HepG2 (cell line): ENCODE data around the gene ATP8A1. TPM values are rescaled to one million over a fixed set of nuclear protein-coding genes. Genes with fewer than 3 reads are reported as not detected.

Source experiments
- ATAC-seq: fragments of 200-7000 bp; cut with Tn5 transposase; 3 replicates; pipeline ENCODE4 v1.9.1; 2020; ENCODE audit warnings: mild to moderate bottlenecking, moderate library complexity
- BruUV-seq: library from RNA; stranded (reverse); fragments of 400-500 nt; replicated peaks from 2 replicates; lab custom pipeline; 2021; lab: Mats Ljungman, UMichigan
- CTCF ChIA-PET: fragments of 300-600 bp; formaldehyde crosslinking; extraction: SDS; loops from one replicate; lab custom pipeline; 2021; ENCODE audit warnings: low total read pairs, inconsistent platforms, low intra/inter-chr PET ratio; lab: Yijun Ruan, JAX
- POLR2A ChIA-PET: fragments of 350-600 bp; sonication (Branson Sonifier 250); formaldehyde crosslinking; loops from one replicate; lab custom pipeline; 2020; ENCODE audit warnings: antibody characterized with exemption, inconsistent platforms; lab: Yijun Ruan, JAX
- DNase-seq: peaks from one replicate; pipeline ENCODE4 v3.0.0-alpha.2; 2015; ENCODE audit warnings: low spot score
- FAIRE-seq: peaks from 3 replicates; lab custom pipeline; 2011; peaks lifted over from hg19 to GRCh38; lab: Jason Lieb, UNC
- H2AFZ ChIP-seq: one replicate; pipeline ENCODE4 v1.6.1; 2011; ENCODE audit warnings: low read length, inconsistent platforms
- H3K27ac ChIP-seq: fragments of 300-600 bp; 3 replicates; pipeline ENCODE4 v1.8.0; 2011; ENCODE audit warnings: mixed run types, mild to moderate bottlenecking, mixed read lengths, low read length, inconsistent platforms; ENCODE audit not compliant: insufficient read depth; ENCODE audit errors: extremely low read length
- H3K27me3 ChIP-seq, 2 experiments: fragments of 200-600 bp in 1 of 2; 2 replicates in 1 of 2; 3 replicates in 1 of 2; pipeline versions ENCODE4 v1.6.0 to v1.8.0; 2011; ENCODE audit warnings: low read length in 2 of 2, mild to moderate bottlenecking in 2 of 2, moderate library complexity in 2 of 2, inconsistent platforms in 1 of 2; ENCODE audit not compliant: insufficient read depth in 2 of 2, control insufficient read depth in 1 of 2
- H3K36me3 ChIP-seq, 2 experiments: fragments of 200-600 bp in 1 of 2; replicated peaks in 1 of 2; 2 replicates in 1 of 2; 3 replicates in 1 of 2; pipeline versions ENCODE4 v1.5.1 to v1.8.0; 2011; ENCODE audit warnings: low read length in 2 of 2, inconsistent platforms in 1 of 2; ENCODE audit not compliant: insufficient read depth in 2 of 2, control insufficient read depth in 1 of 2
- H3K4me1 ChIP-seq: 2 replicates; pipeline ENCODE4 v1.5.1; 2012; ENCODE audit warnings: low read length, inconsistent platforms; ENCODE audit not compliant: insufficient read depth
- H3K4me2 ChIP-seq: 2 replicates; pipeline ENCODE4 v1.6.0; 2011; ENCODE audit warnings: low read depth, low read length, inconsistent platforms
- H3K4me3 ChIP-seq, 3 experiments: fragments of 200-600 bp in 1 of 3; sonication (generic), shearing (Covaris generic) in 1 of 3; replicated peaks in 1 of 3; 2 replicates each; pipeline ENCODE4 v1.5.1; 2011 to 2016; ENCODE audit warnings: low read length in 3 of 3, inconsistent platforms in 2 of 3, low read depth in 2 of 3, mild to moderate bottlenecking in 2 of 3, control low read depth in 1 of 3, mixed read lengths in 1 of 3; ENCODE audit not compliant: insufficient read depth in 1 of 3
- H3K79me2 ChIP-seq: one replicate; pipeline ENCODE4 v1.6.1; 2011; ENCODE audit warnings: low read length, inconsistent platforms; ENCODE audit not compliant: insufficient read depth
- H3K9ac ChIP-seq: 2 replicates; pipeline ENCODE4 v1.6.0; 2011; ENCODE audit warnings: mild to moderate bottlenecking, low read depth, low read length, inconsistent platforms; ENCODE audit not compliant: insufficient read depth
- H3K9me3 ChIP-seq: 2 replicates; pipeline ENCODE4 v1.5.1; 2012; ENCODE audit warnings: mild to moderate bottlenecking, low read length
- H4K20me1 ChIP-seq: 2 replicates; pipeline ENCODE4 v1.6.0; 2011; ENCODE audit warnings: inconsistent platforms, mild to moderate bottlenecking, low read length, moderate library complexity; ENCODE audit not compliant: insufficient read depth
- CREB1 ChIP-seq, 2 experiments: fragments of 450-650 bp in 1 of 2; IDR thresholded peaks; 2 replicates each; pipeline ENCODE4 v1.6.1; 2016 to 2017; ENCODE audit warnings: control low read depth in 1 of 2, mild to moderate bottlenecking in 1 of 2, missing compliant biosample characterization in 1 of 2, missing genetic modification characterization in 1 of 2
- DPF2 ChIP-seq: sonication (generic); formaldehyde crosslinking; IDR thresholded peaks from 2 replicates; pipeline ENCODE4 v1.4.0; 2020; ENCODE audit warnings: mild to moderate bottlenecking, low read depth, missing genetic modification reagents, borderline replicate concordance
- KAT8 ChIP-seq: IDR thresholded peaks from 2 replicates; pipeline ENCODE4 v1.6.1; 2016; ENCODE audit warnings: missing genetic modification reagents, missing compliant biosample characterization
- MIER2 ChIP-seq: IDR thresholded peaks from 2 replicates; pipeline ENCODE4 v1.6.1; 2016; ENCODE audit warnings: missing biosample characterization, missing genetic modification reagents
- ZFP36L2 ChIP-seq: sonication (generic); formaldehyde crosslinking; IDR thresholded peaks from 2 replicates; pipeline ENCODE4 v1.4.0; 2020; ENCODE audit warnings: missing genetic modification reagents
- ZNF10 ChIP-seq: sonication (generic); formaldehyde crosslinking; IDR thresholded peaks from 2 replicates; pipeline ENCODE4 v1.4.0; 2020; ENCODE audit warnings: mild to moderate bottlenecking, low read depth, missing genetic modification reagents, borderline replicate concordance
- ZNF160 ChIP-seq: sonication (generic); formaldehyde crosslinking; IDR thresholded peaks from 2 replicates; pipeline ENCODE4 v1.8.0; 2022; ENCODE audit warnings: mild to moderate bottlenecking, inconsistent platforms, missing genetic modification reagents
- ZNF564 ChIP-seq: sonication (generic); formaldehyde crosslinking; IDR thresholded peaks from 2 replicates; pipeline ENCODE4 v1.8.1; 2023; ENCODE audit warnings: mild to moderate bottlenecking, missing genetic modification reagents
- ZNF572 ChIP-seq: sonication (generic); formaldehyde crosslinking; IDR thresholded peaks from 2 replicates; pipeline ENCODE4 v1.5.1; 2020; ENCODE audit warnings: mild to moderate bottlenecking, missing genetic modification reagents
- ZNF7 ChIP-seq: IDR thresholded peaks from 2 replicates; pipeline ENCODE4 v1.6.1; 2016; ENCODE audit warnings: missing biosample characterization, missing genetic modification reagents
- ZNF75D ChIP-seq: sonication (generic); formaldehyde crosslinking; IDR thresholded peaks from 2 replicates; pipeline ENCODE4 v1.8.1; 2023; ENCODE audit warnings: missing genetic modification reagents, mild to moderate bottlenecking, borderline replicate concordance
- WGBS: methylation state at CpG from one replicate; pipeline ENCODE4 v1.1.6; 2017; ENCODE audit warnings: low lambda C conversion rate; 5-methylcytosine and 5-hydroxymethylcytosine counted together
- in situ Hi-C: cut with HindIII; loops from 2 replicates; pipeline ENCODE4 v1.10.0; 2017; ENCODE audit warnings: low pct_unique_long_range_greater_than_20kb; ENCODE audit not compliant: extremely low pct_ligation_motif_present
- intact Hi-C: fragments of 100-400 bp; cut with micrococcal nuclease; formaldehyde crosslinking; loops from one replicate; pipeline ENCODE4 v1.10.0; 2022; ENCODE audit not compliant: unreplicated experiment
- polyA plus RNA-seq, 8 experiments: library from polyadenylated mRNA; depleted of rRNA in 3 of 8; stranded (reverse) in 7 of 8; unstranded in 1 of 8; fragments of >200 nt; fragmentation: Illumina TruSeq in 4 of 8; extraction: Trizol in 4 of 8; gene quantifications; 2 replicates each; pipeline versions ENCODE4 v1.2.1 to v1.2.3, GENCODE V29; 2011 to 2016; ENCODE audit warnings: low read depth in 4 of 8, missing spikeins in 1 of 8, mixed read lengths in 1 of 8; ENCODE audit not compliant: insufficient read depth in 1 of 8
- total RNA-seq, 5 experiments: library from RNA; depleted of rRNA; stranded (reverse); fragments of >200 nt; fragmentation: Illumina TruSeq; extraction: Trizol; gene quantifications; 2 replicates each; pipeline ENCODE4 v1.2.3, GENCODE V29; 2016; ENCODE audit warnings: low read depth in 1 of 5
- TF ChIP-seq, protein P1 (sequence below): sonication (generic); formaldehyde crosslinking; IDR thresholded peaks from 2 replicates; pipeline ENCODE4 v1.4.0; 2020; ENCODE audit warnings: missing genetic modification reagents
- TF ChIP-seq, protein P2 (sequence below): sonication (generic); formaldehyde crosslinking; IDR thresholded peaks from 2 replicates; pipeline ENCODE4 v1.4.0; 2020; ENCODE audit warnings: missing genetic modification reagents
- TF ChIP-seq, protein P3 (sequence below): sonication (generic); formaldehyde crosslinking; IDR thresholded peaks from 2 replicates; pipeline ENCODE4 v1.4.0; 2020; ENCODE audit warnings: missing genetic modification reagents, mild to moderate bottlenecking, borderline replicate concordance
- TF ChIP-seq, protein P4 (sequence below): sonication (generic); formaldehyde crosslinking; IDR thresholded peaks from 2 replicates; pipeline ENCODE4 v1.4.0; 2020; ENCODE audit warnings: mild to moderate bottlenecking, missing genetic modification reagents

ATP8A1 gene
- total and polyA plus RNA-seq, 2 of the 13 experiments (the other 11 are each of a cell fraction or from before 2014, with no cell fraction given) = 1.7 to 6.2 TPM

DNA sequence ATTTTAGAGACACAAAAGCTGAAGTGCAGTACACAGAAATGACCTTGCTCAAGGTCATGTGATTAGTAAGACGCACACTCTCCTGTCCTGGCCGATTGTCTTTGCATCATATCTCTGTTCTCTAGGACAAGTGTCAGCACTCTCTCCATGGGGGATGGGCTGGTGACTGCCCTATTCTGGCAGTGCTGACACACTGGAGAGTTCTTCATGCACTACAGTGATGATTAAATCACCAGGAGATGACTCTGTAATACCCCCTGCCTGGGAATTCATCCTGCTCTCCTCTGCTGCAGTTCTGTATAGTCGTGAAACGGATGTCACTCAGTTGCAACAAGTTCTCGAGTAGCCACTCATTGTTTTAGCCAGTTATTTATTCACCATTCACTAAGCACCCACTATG, 264.9 kb downstream of the ATP8A1 start:
- FAIRE-seq = no peak
- Histone ChIP-seq H3K4me1 (no peaks in the 10 kb centered on the region), H3K36me3 (no peaks in the 10 kb centered on the region), H3K4me2 (no peak overlapping the region), H3K27me3 (peaks cover 2 to 11% of the 10 kb centered on the region in 2 experiments; a peak in 4 of 5 replicates), H3K27ac (no peak overlapping the region), H3K9me3 (no peaks in the 10 kb centered on the region), H3K4me3 (no peak overlapping the region), H4K20me1 (no peaks in the 10 kb centered on the region), H3K79me2 (no peaks in the 10 kb centered on the region), H2AFZ (no peak overlapping the region), H3K9ac (no peak overlapping the region)
- no peak for ATAC-seq
- no TSS peak for BruUV-seq
- ChIA-PET POLR2A (no interaction called here), CTCF (no interaction called here)
- no peak for DNase-seq
- in situ Hi-C loops (no loop called here), intact Hi-C loops (no loop called here)
- WGBS = 1% methylated on average over 5 of the region's 5 CpGs
- TF ChIP-seq MIER2 (CRISPR knock-in tag) = no peak
- TF ChIP-seq ZNF160 (CRISPR knock-in tag) = no peak
- no peak for TF ChIP-seq KAT8
- no peak for TF ChIP-seq ZNF572 (CRISPR knock-in tag)
- no peak for TF ChIP-seq DPF2 (CRISPR knock-in tag)
- no peak for TF ChIP-seq ZNF7 (CRISPR knock-in tag)
- TF ChIP-seq, protein P1, sequence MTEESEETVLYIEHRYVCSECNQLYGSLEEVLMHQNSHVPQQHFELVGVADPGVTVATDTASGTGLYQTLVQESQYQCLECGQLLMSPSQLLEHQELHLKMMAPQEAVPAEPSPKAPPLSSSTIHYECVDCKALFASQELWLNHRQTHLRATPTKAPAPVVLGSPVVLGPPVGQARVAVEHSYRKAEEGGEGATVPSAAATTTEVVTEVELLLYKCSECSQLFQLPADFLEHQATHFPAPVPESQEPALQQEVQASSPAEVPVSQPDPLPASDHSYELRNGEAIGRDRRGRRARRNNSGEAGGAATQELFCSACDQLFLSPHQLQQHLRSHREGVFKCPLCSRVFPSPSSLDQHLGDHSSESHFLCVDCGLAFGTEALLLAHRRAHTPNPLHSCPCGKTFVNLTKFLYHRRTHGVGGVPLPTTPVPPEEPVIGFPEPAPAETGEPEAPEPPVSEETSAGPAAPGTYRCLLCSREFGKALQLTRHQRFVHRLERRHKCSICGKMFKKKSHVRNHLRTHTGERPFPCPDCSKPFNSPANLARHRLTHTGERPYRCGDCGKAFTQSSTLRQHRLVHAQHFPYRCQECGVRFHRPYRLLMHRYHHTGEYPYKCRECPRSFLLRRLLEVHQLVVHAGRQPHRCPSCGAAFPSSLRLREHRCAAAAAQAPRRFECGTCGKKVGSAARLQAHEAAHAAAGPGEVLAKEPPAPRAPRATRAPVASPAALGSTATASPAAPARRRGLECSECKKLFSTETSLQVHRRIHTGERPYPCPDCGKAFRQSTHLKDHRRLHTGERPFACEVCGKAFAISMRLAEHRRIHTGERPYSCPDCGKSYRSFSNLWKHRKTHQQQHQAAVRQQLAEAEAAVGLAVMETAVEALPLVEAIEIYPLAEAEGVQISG (CRISPR knock-in tag) = no peak
- TF ChIP-seq, protein P2, sequence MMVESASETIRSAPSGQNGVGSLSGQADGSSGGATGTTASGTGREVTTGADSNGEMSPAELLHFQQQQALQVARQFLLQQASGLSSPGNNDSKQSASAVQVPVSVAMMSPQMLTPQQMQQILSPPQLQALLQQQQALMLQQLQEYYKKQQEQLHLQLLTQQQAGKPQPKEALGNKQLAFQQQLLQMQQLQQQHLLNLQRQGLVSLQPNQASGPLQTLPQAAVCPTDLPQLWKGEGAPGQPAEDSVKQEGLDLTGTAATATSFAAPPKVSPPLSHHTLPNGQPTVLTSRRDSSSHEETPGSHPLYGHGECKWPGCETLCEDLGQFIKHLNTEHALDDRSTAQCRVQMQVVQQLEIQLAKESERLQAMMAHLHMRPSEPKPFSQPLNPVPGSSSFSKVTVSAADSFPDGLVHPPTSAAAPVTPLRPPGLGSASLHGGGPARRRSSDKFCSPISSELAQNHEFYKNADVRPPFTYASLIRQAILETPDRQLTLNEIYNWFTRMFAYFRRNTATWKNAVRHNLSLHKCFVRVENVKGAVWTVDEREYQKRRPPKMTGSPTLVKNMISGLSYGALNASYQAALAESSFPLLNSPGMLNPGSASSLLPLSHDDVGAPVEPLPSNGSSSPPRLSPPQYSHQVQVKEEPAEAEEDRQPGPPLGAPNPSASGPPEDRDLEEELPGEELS (CRISPR knock-in tag) = no peak
- no peak for TF ChIP-seq ZFP36L2 (CRISPR knock-in tag)
- TF ChIP-seq ZNF75D (CRISPR knock-in tag) = no peak
- TF ChIP-seq ZNF10 (CRISPR knock-in tag) = no peak
- no peak for TF ChIP-seq CREB1 (IDR thresholded peaks at IDR 0.05)
- TF ChIP-seq CREB1 (CRISPR knock-in tag; IDR thresholded peaks at IDR 0.05) = no peak
- TF ChIP-seq, protein P3, sequence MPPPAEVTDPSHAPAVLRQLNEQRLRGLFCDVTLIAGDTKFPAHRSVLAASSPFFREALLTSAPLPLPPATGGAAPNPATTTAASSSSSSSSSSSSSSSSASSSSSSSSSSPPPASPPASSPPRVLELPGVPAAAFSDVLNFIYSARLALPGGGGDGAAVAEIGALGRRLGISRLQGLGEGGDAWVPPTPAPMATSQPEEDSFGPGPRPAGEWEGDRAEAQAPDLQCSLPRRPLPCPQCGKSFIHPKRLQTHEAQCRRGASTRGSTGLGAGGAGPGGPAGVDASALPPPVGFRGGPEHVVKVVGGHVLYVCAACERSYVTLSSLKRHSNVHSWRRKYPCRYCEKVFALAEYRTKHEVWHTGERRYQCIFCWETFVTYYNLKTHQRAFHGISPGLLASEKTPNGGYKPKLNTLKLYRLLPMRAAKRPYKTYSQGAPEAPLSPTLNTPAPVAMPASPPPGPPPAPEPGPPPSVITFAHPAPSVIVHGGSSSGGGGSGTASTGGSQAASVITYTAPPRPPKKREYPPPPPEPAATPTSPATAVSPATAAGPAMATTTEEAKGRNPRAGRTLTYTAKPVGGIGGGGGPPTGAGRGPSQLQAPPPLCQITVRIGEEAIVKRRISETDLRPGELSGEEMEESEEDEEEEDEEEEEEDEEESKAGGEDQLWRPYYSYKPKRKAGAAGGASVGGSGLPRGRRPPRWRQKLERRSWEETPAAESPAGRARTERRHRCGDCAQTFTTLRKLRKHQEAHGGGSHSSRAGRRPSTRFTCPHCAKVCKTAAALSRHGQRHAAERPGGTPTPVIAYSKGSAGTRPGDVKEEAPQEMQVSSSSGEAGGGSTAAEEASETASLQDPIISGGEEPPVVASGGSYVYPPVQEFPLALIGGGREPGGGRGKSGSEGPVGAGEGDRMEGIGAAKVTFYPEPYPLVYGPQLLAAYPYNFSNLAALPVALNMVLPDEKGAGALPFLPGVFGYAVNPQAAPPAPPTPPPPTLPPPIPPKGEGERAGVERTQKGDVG (CRISPR knock-in tag) = no peak
- no peak for TF ChIP-seq ZNF564 (CRISPR knock-in tag)
- TF ChIP-seq, protein P4, sequence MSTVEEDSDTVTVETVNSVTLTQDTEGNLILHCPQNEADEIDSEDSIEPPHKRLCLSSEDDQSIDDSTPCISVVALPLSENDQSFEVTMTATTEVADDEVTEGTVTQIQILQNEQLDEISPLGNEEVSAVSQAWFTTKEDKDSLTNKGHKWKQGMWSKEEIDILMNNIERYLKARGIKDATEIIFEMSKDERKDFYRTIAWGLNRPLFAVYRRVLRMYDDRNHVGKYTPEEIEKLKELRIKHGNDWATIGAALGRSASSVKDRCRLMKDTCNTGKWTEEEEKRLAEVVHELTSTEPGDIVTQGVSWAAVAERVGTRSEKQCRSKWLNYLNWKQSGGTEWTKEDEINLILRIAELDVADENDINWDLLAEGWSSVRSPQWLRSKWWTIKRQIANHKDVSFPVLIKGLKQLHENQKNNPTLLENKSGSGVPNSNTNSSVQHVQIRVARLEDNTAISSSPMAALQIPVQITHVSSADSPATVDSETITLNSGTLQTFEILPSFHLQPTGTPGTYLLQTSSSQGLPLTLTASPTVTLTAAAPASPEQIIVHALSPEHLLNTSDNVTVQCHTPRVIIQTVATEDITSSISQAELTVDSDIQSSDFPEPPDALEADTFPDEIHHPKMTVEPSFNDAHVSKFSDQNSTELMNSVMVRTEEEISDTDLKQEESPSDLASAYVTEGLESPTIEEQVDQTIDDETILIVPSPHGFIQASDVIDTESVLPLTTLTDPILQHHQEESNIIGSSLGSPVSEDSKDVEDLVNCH (CRISPR knock-in tag) = no peak
